HepG2 (cell line): Measurements from ENCODE around the gene APBB2. TPM values are rescaled to one million over a fixed set of nuclear protein-coding genes. Genes with fewer than 3 reads are reported as not detected.
A peak's percentile ranks its signal among the peaks of the same experiment; 100 is the strongest.

Experiments used
- ATAC-seq: fragments of 200-7000 bp; cut with Tn5 transposase; 3 replicates; pipeline ENCODE4 v1.9.1; 2020; ENCODE audit warnings: mild to moderate bottlenecking, moderate library complexity
- BruUV-seq: library from RNA; stranded (reverse); fragments of 400-500 nt; replicated peaks from 2 replicates; lab custom pipeline; 2021; lab: Mats Ljungman, UMichigan
- CTCF ChIA-PET: fragments of 300-600 bp; formaldehyde crosslinking; extraction: SDS; loops from one replicate; lab custom pipeline; 2021; ENCODE audit warnings: low total read pairs, inconsistent platforms, low intra/inter-chr PET ratio; lab: Yijun Ruan, JAX
- POLR2A ChIA-PET: fragments of 350-600 bp; sonication (Branson Sonifier 250); formaldehyde crosslinking; loops from one replicate; lab custom pipeline; 2020; ENCODE audit warnings: antibody characterized with exemption, inconsistent platforms; lab: Yijun Ruan, JAX
- DNase-seq: peaks from one replicate; pipeline ENCODE4 v3.0.0-alpha.2; 2015; ENCODE audit warnings: low spot score
- FAIRE-seq: peaks from 3 replicates; lab custom pipeline; 2011; peaks lifted over from hg19 to GRCh38; lab: Jason Lieb, UNC
- H2AFZ ChIP-seq: one replicate; pipeline ENCODE4 v1.6.1; 2011; ENCODE audit warnings: low read length, inconsistent platforms
- H3K27ac ChIP-seq: fragments of 300-600 bp; 3 replicates; pipeline ENCODE4 v1.8.0; 2011; ENCODE audit warnings: mixed run types, mild to moderate bottlenecking, mixed read lengths, low read length, inconsistent platforms; ENCODE audit not compliant: insufficient read depth; ENCODE audit errors: extremely low read length
- H3K27me3 ChIP-seq, 2 experiments: fragments of 200-600 bp in 1 of 2; 2 replicates in 1 of 2; 3 replicates in 1 of 2; pipeline versions ENCODE4 v1.6.0 to v1.8.0; 2011; ENCODE audit warnings: low read length in 2 of 2, mild to moderate bottlenecking in 2 of 2, moderate library complexity in 2 of 2, inconsistent platforms in 1 of 2; ENCODE audit not compliant: insufficient read depth in 2 of 2, control insufficient read depth in 1 of 2
- H3K36me3 ChIP-seq, 2 experiments: fragments of 200-600 bp in 1 of 2; replicated peaks in 1 of 2; 2 replicates in 1 of 2; 3 replicates in 1 of 2; pipeline versions ENCODE4 v1.5.1 to v1.8.0; 2011; ENCODE audit warnings: low read length in 2 of 2, inconsistent platforms in 1 of 2; ENCODE audit not compliant: insufficient read depth in 2 of 2, control insufficient read depth in 1 of 2
- H3K4me1 ChIP-seq: 2 replicates; pipeline ENCODE4 v1.5.1; 2012; ENCODE audit warnings: low read length, inconsistent platforms; ENCODE audit not compliant: insufficient read depth
- H3K4me2 ChIP-seq: 2 replicates; pipeline ENCODE4 v1.6.0; 2011; ENCODE audit warnings: low read depth, low read length, inconsistent platforms
- H3K4me3 ChIP-seq, 3 experiments: fragments of 200-600 bp in 1 of 3; sonication (generic), shearing (Covaris generic) in 1 of 3; replicated peaks in 1 of 3; 2 replicates each; pipeline ENCODE4 v1.5.1; 2011 to 2016; ENCODE audit warnings: low read length in 3 of 3, inconsistent platforms in 2 of 3, low read depth in 2 of 3, mild to moderate bottlenecking in 2 of 3, control low read depth in 1 of 3, mixed read lengths in 1 of 3; ENCODE audit not compliant: insufficient read depth in 1 of 3
- H3K79me2 ChIP-seq: one replicate; pipeline ENCODE4 v1.6.1; 2011; ENCODE audit warnings: low read length, inconsistent platforms; ENCODE audit not compliant: insufficient read depth
- H3K9ac ChIP-seq: 2 replicates; pipeline ENCODE4 v1.6.0; 2011; ENCODE audit warnings: mild to moderate bottlenecking, low read depth, low read length, inconsistent platforms; ENCODE audit not compliant: insufficient read depth
- H3K9me3 ChIP-seq: 2 replicates; pipeline ENCODE4 v1.5.1; 2012; ENCODE audit warnings: mild to moderate bottlenecking, low read length
- H4K20me1 ChIP-seq: 2 replicates; pipeline ENCODE4 v1.6.0; 2011; ENCODE audit warnings: inconsistent platforms, mild to moderate bottlenecking, low read length, moderate library complexity; ENCODE audit not compliant: insufficient read depth
- SMC3 ChIP-seq: IDR thresholded peaks from 2 replicates; pipeline ENCODE4 v1.6.1; 2011; ENCODE audit warnings: low read length, improper control_type of control experiment
- STAG1 ChIP-seq: sonication (generic); formaldehyde crosslinking; IDR thresholded peaks from 2 replicates; pipeline ENCODE4 v1.4.0; 2020; ENCODE audit warnings: missing genetic modification reagents
- STAT5B ChIP-seq: sonication (generic); formaldehyde crosslinking; IDR thresholded peaks from 2 replicates; pipeline ENCODE4 v1.4.0; 2020; ENCODE audit warnings: missing genetic modification reagents
- ZC3H4 ChIP-seq: sonication (generic); formaldehyde crosslinking; IDR thresholded peaks from 2 replicates; pipeline ENCODE4 v1.4.0; 2020; ENCODE audit warnings: missing genetic modification reagents, borderline replicate concordance
- ZMYM3 ChIP-seq: sonication (generic); formaldehyde crosslinking; IDR thresholded peaks from 2 replicates; pipeline ENCODE4 v1.5.1; 2020; ENCODE audit warnings: mild to moderate bottlenecking, missing genetic modification reagents
- ZNF768 ChIP-seq: sonication (generic); formaldehyde crosslinking; IDR thresholded peaks from 2 replicates; pipeline ENCODE4 v1.4.0; 2020; ENCODE audit warnings: missing genetic modification reagents
- ZNF780A ChIP-seq: sonication (generic); formaldehyde crosslinking; IDR thresholded peaks from 2 replicates; pipeline ENCODE4 v1.8.0; 2022; ENCODE audit warnings: mild to moderate bottlenecking, missing genetic modification reagents, moderate library complexity
- WGBS: methylation state at CpG from one replicate; pipeline ENCODE4 v1.1.6; 2017; ENCODE audit warnings: low lambda C conversion rate; 5-methylcytosine and 5-hydroxymethylcytosine counted together
- in situ Hi-C: cut with HindIII; loops from 2 replicates; pipeline ENCODE4 v1.10.0; 2017; ENCODE audit warnings: low pct_unique_long_range_greater_than_20kb; ENCODE audit not compliant: extremely low pct_ligation_motif_present
- intact Hi-C: fragments of 100-400 bp; cut with micrococcal nuclease; formaldehyde crosslinking; loops from one replicate; pipeline ENCODE4 v1.10.0; 2022; ENCODE audit not compliant: unreplicated experiment
- polyA plus RNA-seq, 8 experiments: library from polyadenylated mRNA; depleted of rRNA in 3 of 8; stranded (reverse) in 7 of 8; unstranded in 1 of 8; fragments of >200 nt; fragmentation: Illumina TruSeq in 4 of 8; extraction: Trizol in 4 of 8; gene quantifications; 2 replicates each; pipeline versions ENCODE4 v1.2.1 to v1.2.3, GENCODE V29; 2011 to 2016; ENCODE audit warnings: low read depth in 4 of 8, missing spikeins in 1 of 8, mixed read lengths in 1 of 8; ENCODE audit not compliant: insufficient read depth in 1 of 8
- total RNA-seq, 5 experiments: library from RNA; depleted of rRNA; stranded (reverse); fragments of >200 nt; fragmentation: Illumina TruSeq; extraction: Trizol; gene quantifications; 2 replicates each; pipeline ENCODE4 v1.2.3, GENCODE V29; 2016; ENCODE audit warnings: low read depth in 1 of 5
- TF ChIP-seq, protein P1 (sequence below): sonication (generic); formaldehyde crosslinking; IDR thresholded peaks from 2 replicates; pipeline ENCODE4 v1.5.0; 2020; ENCODE audit warnings: mild to moderate bottlenecking, missing genetic modification reagents, moderate library complexity

Gene APBB2
- total and polyA plus RNA-seq, 2 of the 13 experiments (the other 11 are each of a cell fraction or from before 2014, with no cell fraction given), result 11.7 to 17.0 TPM

DNA sequence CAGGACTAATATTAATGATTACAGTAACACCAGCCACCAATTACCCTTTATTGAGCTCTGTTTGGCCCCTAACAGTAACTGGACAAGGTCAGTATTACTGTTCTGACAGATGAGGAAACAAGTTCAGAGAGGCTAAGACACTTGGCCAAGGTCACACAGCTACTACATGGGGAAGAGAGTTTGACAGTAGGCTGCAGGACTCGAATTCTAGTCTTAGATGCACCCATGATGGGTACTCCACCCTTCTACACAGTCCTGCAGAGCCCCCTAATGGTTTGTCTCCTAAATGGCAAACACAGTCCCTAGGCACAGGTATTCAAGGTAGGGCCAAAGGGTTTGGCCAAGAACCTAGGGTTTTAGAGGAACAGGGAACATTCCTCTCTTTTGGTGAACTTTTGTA lies 370.6 kb downstream of the APBB2 start:
- H3K79me2 ChIP-seq, result no peaks in the 10 kb centered on the region
- ChIA-PET CTCF (no interaction called here), POLR2A (no interaction called here)
- no TSS peak for BruUV-seq
- FAIRE-seq (no peak), DNase-seq (no peak), ATAC-seq (peak; percentile 24; the same call in 1 of the 3 replicates)
- H3K4me2 ChIP-seq, result no peak overlapping the region
- no peak overlapping the region for H3K9ac ChIP-seq
- TF ChIP-seq ZMYM3, result peak; percentile 46; the same call in 1 of the 2 replicates
- TF ChIP-seq STAT5B, result no peak
- TF ChIP-seq, protein P1, sequence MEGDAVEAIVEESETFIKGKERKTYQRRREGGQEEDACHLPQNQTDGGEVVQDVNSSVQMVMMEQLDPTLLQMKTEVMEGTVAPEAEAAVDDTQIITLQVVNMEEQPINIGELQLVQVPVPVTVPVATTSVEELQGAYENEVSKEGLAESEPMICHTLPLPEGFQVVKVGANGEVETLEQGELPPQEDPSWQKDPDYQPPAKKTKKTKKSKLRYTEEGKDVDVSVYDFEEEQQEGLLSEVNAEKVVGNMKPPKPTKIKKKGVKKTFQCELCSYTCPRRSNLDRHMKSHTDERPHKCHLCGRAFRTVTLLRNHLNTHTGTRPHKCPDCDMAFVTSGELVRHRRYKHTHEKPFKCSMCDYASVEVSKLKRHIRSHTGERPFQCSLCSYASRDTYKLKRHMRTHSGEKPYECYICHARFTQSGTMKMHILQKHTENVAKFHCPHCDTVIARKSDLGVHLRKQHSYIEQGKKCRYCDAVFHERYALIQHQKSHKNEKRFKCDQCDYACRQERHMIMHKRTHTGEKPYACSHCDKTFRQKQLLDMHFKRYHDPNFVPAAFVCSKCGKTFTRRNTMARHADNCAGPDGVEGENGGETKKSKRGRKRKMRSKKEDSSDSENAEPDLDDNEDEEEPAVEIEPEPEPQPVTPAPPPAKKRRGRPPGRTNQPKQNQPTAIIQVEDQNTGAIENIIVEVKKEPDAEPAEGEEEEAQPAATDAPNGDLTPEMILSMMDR (CRISPR knock-in tag), result peak; percentile 52
- TF ChIP-seq STAG1, result peak; percentile 57
- TF ChIP-seq ZC3H4, result no peak
- peak; percentile 85; the same call in 1 of the 2 replicates for TF ChIP-seq ZNF768 (CRISPR knock-in tag)
- TF ChIP-seq ZNF780A (CRISPR knock-in tag), result no peak
- peak; percentile 18; the same call in 1 of the 2 replicates for TF ChIP-seq SMC3
- in situ Hi-C loops, result no loop called here
- 67% methylated on average over 1 of the region's 1 CpG for WGBS
- no peak overlapping the region for H3K27ac ChIP-seq
- intact Hi-C loops, result no loop called here
- no peak overlapping the region for H3K4me3 ChIP-seq
- H3K4me1 ChIP-seq, result peaks cover 17% of the 10 kb centered on the region
- 0 out of 5 replicates have a peak, but pooled peaks cover 1 to 5% of the 10 kb centered on the region in 2 experiments for H3K36me3 ChIP-seq
- H2AFZ ChIP-seq, result no peak overlapping the region
- no peaks in the 10 kb centered on the region for H3K9me3 ChIP-seq
- no peaks in the 10 kb centered on the region for H3K27me3 ChIP-seq
- H4K20me1 ChIP-seq, result no peaks in the 10 kb centered on the region
